ENCODE measurements around the gene SORT1. TPM values are rescaled to one million over a fixed set of nuclear protein-coding genes. Genes with fewer than 3 reads are reported as not detected.

Gene SORT1
- total and polyA plus RNA-seq, 2 of the 8 experiments (the other 6 are each of a cell fraction or from before 2014, with no cell fraction given) = 18.7 to 69.6 TPM

DNA sequence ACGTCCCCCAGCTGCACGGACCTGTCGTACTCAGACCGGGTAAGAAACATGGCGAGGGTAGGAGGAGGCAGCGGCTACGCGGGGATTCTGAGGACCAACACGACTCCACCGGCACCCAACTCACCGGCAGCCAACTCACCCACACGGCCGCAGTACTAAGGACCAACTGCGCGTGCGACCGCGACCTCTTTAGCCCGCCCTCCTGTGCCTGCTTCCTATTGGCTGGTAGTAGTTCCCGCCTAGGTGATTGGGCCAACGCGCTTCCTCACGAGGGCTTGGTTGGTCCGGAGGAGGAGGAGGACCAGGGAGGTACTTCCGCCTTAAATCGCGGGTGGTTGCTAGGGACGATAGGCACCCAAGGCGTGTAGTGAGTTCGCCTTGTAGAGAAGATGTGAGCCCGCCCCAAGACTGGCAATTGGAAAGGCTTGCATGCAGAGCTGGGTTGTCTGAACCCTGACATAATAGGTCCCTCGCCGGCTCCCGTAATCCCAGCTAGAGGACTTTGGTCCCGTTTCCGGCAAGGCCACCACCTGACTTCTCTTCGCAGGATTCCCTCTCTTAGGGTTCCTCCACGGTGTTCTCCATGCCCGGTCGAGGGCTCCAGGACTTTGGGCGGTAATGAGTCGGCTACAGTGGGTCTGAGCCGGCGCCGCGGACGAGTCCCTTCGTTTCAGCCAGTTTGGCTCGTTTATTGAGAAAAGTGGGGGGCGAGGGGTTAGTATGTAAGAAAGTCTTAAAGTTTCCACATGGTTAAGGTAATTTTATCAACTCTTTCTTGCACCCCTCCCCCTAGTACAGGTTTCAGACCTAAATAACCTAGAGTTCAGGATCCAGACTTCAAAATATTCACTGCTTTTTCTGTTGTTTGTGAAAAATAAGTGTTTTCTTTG is 28.8 kb upstream of the SORT1 start, which contains the start of gene PSMA5 (continued):
- TF ChIP-seq, protein P1, sequence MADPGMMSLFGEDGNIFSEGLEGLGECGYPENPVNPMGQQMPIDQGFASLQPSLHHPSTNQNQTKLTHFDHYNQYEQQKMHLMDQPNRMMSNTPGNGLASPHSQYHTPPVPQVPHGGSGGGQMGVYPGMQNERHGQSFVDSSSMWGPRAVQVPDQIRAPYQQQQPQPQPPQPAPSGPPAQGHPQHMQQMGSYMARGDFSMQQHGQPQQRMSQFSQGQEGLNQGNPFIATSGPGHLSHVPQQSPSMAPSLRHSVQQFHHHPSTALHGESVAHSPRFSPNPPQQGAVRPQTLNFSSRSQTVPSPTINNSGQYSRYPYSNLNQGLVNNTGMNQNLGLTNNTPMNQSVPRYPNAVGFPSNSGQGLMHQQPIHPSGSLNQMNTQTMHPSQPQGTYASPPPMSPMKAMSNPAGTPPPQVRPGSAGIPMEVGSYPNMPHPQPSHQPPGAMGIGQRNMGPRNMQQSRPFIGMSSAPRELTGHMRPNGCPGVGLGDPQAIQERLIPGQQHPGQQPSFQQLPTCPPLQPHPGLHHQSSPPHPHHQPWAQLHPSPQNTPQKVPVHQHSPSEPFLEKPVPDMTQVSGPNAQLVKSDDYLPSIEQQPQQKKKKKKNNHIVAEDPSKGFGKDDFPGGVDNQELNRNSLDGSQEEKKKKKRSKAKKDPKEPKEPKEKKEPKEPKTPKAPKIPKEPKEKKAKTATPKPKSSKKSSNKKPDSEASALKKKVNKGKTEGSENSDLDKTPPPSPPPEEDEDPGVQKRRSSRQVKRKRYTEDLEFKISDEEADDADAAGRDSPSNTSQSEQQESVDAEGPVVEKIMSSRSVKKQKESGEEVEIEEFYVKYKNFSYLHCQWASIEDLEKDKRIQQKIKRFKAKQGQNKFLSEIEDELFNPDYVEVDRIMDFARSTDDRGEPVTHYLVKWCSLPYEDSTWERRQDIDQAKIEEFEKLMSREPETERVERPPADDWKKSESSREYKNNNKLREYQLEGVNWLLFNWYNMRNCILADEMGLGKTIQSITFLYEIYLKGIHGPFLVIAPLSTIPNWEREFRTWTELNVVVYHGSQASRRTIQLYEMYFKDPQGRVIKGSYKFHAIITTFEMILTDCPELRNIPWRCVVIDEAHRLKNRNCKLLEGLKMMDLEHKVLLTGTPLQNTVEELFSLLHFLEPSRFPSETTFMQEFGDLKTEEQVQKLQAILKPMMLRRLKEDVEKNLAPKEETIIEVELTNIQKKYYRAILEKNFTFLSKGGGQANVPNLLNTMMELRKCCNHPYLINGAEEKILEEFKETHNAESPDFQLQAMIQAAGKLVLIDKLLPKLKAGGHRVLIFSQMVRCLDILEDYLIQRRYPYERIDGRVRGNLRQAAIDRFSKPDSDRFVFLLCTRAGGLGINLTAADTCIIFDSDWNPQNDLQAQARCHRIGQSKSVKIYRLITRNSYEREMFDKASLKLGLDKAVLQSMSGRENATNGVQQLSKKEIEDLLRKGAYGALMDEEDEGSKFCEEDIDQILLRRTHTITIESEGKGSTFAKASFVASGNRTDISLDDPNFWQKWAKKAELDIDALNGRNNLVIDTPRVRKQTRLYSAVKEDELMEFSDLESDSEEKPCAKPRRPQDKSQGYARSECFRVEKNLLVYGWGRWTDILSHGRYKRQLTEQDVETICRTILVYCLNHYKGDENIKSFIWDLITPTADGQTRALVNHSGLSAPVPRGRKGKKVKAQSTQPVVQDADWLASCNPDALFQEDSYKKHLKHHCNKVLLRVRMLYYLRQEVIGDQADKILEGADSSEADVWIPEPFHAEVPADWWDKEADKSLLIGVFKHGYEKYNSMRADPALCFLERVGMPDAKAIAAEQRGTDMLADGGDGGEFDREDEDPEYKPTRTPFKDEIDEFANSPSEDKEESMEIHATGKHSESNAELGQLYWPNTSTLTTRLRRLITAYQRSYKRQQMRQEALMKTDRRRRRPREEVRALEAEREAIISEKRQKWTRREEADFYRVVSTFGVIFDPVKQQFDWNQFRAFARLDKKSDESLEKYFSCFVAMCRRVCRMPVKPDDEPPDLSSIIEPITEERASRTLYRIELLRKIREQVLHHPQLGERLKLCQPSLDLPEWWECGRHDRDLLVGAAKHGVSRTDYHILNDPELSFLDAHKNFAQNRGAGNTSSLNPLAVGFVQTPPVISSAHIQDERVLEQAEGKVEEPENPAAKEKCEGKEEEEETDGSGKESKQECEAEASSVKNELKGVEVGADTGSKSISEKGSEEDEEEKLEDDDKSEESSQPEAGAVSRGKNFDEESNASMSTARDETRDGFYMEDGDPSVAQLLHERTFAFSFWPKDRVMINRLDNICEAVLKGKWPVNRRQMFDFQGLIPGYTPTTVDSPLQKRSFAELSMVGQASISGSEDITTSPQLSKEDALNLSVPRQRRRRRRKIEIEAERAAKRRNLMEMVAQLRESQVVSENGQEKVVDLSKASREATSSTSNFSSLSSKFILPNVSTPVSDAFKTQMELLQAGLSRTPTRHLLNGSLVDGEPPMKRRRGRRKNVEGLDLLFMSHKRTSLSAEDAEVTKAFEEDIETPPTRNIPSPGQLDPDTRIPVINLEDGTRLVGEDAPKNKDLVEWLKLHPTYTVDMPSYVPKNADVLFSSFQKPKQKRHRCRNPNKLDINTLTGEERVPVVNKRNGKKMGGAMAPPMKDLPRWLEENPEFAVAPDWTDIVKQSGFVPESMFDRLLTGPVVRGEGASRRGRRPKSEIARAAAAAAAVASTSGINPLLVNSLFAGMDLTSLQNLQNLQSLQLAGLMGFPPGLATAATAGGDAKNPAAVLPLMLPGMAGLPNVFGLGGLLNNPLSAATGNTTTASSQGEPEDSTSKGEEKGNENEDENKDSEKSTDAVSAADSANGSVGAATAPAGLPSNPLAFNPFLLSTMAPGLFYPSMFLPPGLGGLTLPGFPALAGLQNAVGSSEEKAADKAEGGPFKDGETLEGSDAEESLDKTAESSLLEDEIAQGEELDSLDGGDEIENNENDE (IDR thresholded peaks at IDR 0.05; ENCODE audit: insufficient replicate concordance, low read length) = no peak
- TF ChIP-seq CBX5 (IDR thresholded peaks at IDR 0.05; ENCODE audit: low read depth, low read length) (no peak), GABPA (IDR thresholded peaks at IDR 0.05; ENCODE audit: borderline replicate concordance, insufficient read depth, low read length) (0 out of 2 replicates have a peak, but pooled peaks have one; percentile 66), HDAC2 (IDR thresholded peaks at IDR 0.05; ENCODE audit: borderline replicate concordance in 1 of 2, low read depth in 2 of 2, low read length in 2 of 2) (0 out of 4 replicates have a peak, but pooled peaks of 1 of the 2 experiments have one; percentile 83), TBP (IDR thresholded peaks at IDR 0.05; ENCODE audit: low read depth, low read length) (peak; percentile 88), TAF1 (IDR thresholded peaks at IDR 0.05; ENCODE audit: low read depth, low read length) (peak; percentile 92), EGR1 (IDR thresholded peaks at IDR 0.05; ENCODE audit: borderline replicate concordance, low read depth, low read length) (no peak), SP2 (IDR thresholded peaks at IDR 0.05; ENCODE audit: low read length) (peak; percentile 54), RBBP5 (IDR thresholded peaks at IDR 0.05; ENCODE audit: borderline replicate concordance, low read depth, low read length) (0 out of 2 replicates have a peak, but pooled peaks have one; percentile 36)
